ENCODE data around the gene AARSD1.
"Not testable (repeated sequence)": the region's sequence is repeated elsewhere in the genome, so short reads cannot be mapped to it uniquely, and the experiment has no call there.

Gene AARSD1

GRCh38 chr17:43010667-43011308, 46.5 kb upstream of the AARSD1 start:
- H3K4me3 ChIP-seq (ENCODE audit: insufficient read depth, low read length, poor library complexity, severe bottlenecking), result no peak overlapping the region
- H2AFZ ChIP-seq (ENCODE audit: low read depth, low read length, severe bottlenecking), result no peak overlapping the region
- no peaks in the 10 kb centered on the region for H3K9me3 ChIP-seq (ENCODE audit: insufficient read depth, low read length)
- no peaks in the 10 kb centered on the region for H4K20me1 ChIP-seq (ENCODE audit: low read depth, low read length)
- H3K27ac ChIP-seq (ENCODE audit: low read depth, low read length), result no peak overlapping the region
- no peaks in the 10 kb centered on the region for H3K79me2 ChIP-seq (ENCODE audit: insufficient read depth, low read length)
- H3K9me2 ChIP-seq (replicated peaks; ENCODE audit: insufficient read depth, low read length), result no peaks in the 10 kb centered on the region
- no peak overlapping the region for H3K4me2 ChIP-seq (ENCODE audit: low read depth, low read length, poor library complexity, severe bottlenecking)
- no peak overlapping the region for H3K9ac ChIP-seq (ENCODE audit: low read length)
- no peaks in the 10 kb centered on the region for H3K27me3 ChIP-seq (ENCODE audit: low read length)
- H3K36me3 ChIP-seq (ENCODE audit: low read length), result no peaks in the 10 kb centered on the region
- H3F3A ChIP-seq (ENCODE audit: insufficient read depth), result no peaks in the 10 kb centered on the region
- TF ChIP-seq CTCF (IDR thresholded peaks at IDR 0.05; ENCODE audit: insufficient read depth, low read length, poor library complexity, severe bottlenecking), result no peak
- TF ChIP-seq EZH2phosphoT487 (conservative IDR thresholded peaks at IDR 0.05; ENCODE audit: low read length), result no peak

GRCh38 chr17:43006639-43007551, 42.6 kb upstream of the AARSD1 start, which contains the start of gene IFI35:
Gene IFI35, plus strand, starts transcription at chr17:43006784. Its CDS starts 164 bp downstream, at chr17:43006948.
- H3K27me3 ChIP-seq (ENCODE audit: low read length), result no peaks in the 10 kb centered on the region
- H3K9me2 ChIP-seq (replicated peaks; ENCODE audit: insufficient read depth, low read length), result no peaks in the 10 kb centered on the region
- H3K9me3 ChIP-seq (ENCODE audit: insufficient read depth, low read length), result no peaks in the 10 kb centered on the region
- TF ChIP-seq EZH2phosphoT487 (conservative IDR thresholded peaks at IDR 0.05; ENCODE audit: low read length) (no peak), CTCF (IDR thresholded peaks at IDR 0.05; ENCODE audit: insufficient read depth, low read length, poor library complexity, severe bottlenecking) (no peak)
- H2AFZ ChIP-seq (ENCODE audit: low read depth, low read length, severe bottlenecking), result peak within 1 kb of the TSS; percentile 27
- no peaks in the 10 kb centered on the region for H3K79me2 ChIP-seq (ENCODE audit: insufficient read depth, low read length)
- no peak within 1 kb of the TSS for H3K4me3 ChIP-seq (ENCODE audit: insufficient read depth, low read length, poor library complexity, severe bottlenecking)
- peak within 1 kb of the TSS; percentile 65 for H3K4me2 ChIP-seq (ENCODE audit: low read depth, low read length, poor library complexity, severe bottlenecking)
- H3K9ac ChIP-seq (ENCODE audit: low read length), result peak within 1 kb of the TSS; percentile 54
- H3K27ac ChIP-seq (ENCODE audit: low read depth, low read length), result peak within 1 kb of the TSS; percentile 38
- no peaks in the 10 kb centered on the region for H4K20me1 ChIP-seq (ENCODE audit: low read depth, low read length)
- H3K36me3 ChIP-seq (ENCODE audit: low read length), result peaks cover 10% of the 10 kb centered on the region; the same call in 1 of the 2 replicates
- peaks cover 23% of the 10 kb centered on the region for H3F3A ChIP-seq (ENCODE audit: insufficient read depth)

GRCh38 chr17:43003542-43004172, 39.4 kb upstream of the AARSD1 start:
- Histone ChIP-seq H3K9me3 (ENCODE audit: insufficient read depth, low read length) (no peaks in the 10 kb centered on the region), H4K20me1 (ENCODE audit: low read depth, low read length) (peaks cover 5% of the 10 kb centered on the region; the same call in 1 of the 2 replicates)

GRCh38 chr17:43000894-43001293, 36.6 kb upstream of the AARSD1 start:
- H3K36me3 ChIP-seq (ENCODE audit: low read length), result peaks cover 22% of the 10 kb centered on the region
- not testable (repeated sequence) for H3K27ac ChIP-seq (ENCODE audit: low read depth, low read length); H3K4me2 ChIP-seq (ENCODE audit: low read depth, low read length, poor library complexity, severe bottlenecking)

More at GRCh38 chr17:43003542-43004172, 39.4 kb upstream of the AARSD1 start:
- Histone ChIP-seq H3F3A (ENCODE audit: insufficient read depth) (peaks cover 39% of the 10 kb centered on the region), H3K9me2 (replicated peaks; ENCODE audit: insufficient read depth, low read length) (no peaks in the 10 kb centered on the region), H2AFZ (ENCODE audit: low read depth, low read length, severe bottlenecking) (no peak overlapping the region), H3K4me3 (ENCODE audit: insufficient read depth, low read length, poor library complexity, severe bottlenecking) (no peak overlapping the region), H3K9ac (ENCODE audit: low read length) (no peak overlapping the region), H3K79me2 (ENCODE audit: insufficient read depth, low read length) (peaks cover 16% of the 10 kb centered on the region), H3K4me2 (ENCODE audit: low read depth, low read length, poor library complexity, severe bottlenecking) (no peak overlapping the region), H3K27ac (ENCODE audit: low read depth, low read length) (no peak overlapping the region; the same call in 1 of the 2 replicates), H3K27me3 (ENCODE audit: low read length) (no peaks in the 10 kb centered on the region), H3K36me3 (ENCODE audit: low read length) (peaks cover 22% of the 10 kb centered on the region)
- TF ChIP-seq CTCF (IDR thresholded peaks at IDR 0.05; ENCODE audit: insufficient read depth, low read length, poor library complexity, severe bottlenecking) (no peak), EZH2phosphoT487 (conservative IDR thresholded peaks at IDR 0.05; ENCODE audit: low read length) (no peak)

More at GRCh38 chr17:43000894-43001293, 36.6 kb upstream of the AARSD1 start:
- not testable (repeated sequence) for H3K9me3 ChIP-seq (ENCODE audit: insufficient read depth, low read length); H3K4me3 ChIP-seq (ENCODE audit: insufficient read depth, low read length, poor library complexity, severe bottlenecking); H3K27me3 ChIP-seq (ENCODE audit: low read length); H4K20me1 ChIP-seq (ENCODE audit: low read depth, low read length); H2AFZ ChIP-seq (ENCODE audit: low read depth, low read length, severe bottlenecking); H3K9ac ChIP-seq (ENCODE audit: low read length); H3K9me2 ChIP-seq (replicated peaks; ENCODE audit: insufficient read depth, low read length)
- Histone ChIP-seq H3F3A (ENCODE audit: insufficient read depth) (peaks cover 40% of the 10 kb centered on the region), H3K79me2 (ENCODE audit: insufficient read depth, low read length) (peaks cover 20% of the 10 kb centered on the region)
